H1 (cell line): ENCODE data around the gene LIPT2. TPM values are rescaled to one million over a fixed set of nuclear protein-coding genes. Genes with fewer than 3 reads are reported as not detected.

Experiments
- ASH2L ChIP-seq: fragments of 200-600, 300-600 bp; sonication (generic); IDR thresholded peaks from one replicate; pipeline ENCODE4 v1.7.1; 2017; ENCODE audit warnings: low read length
- CEBPB ChIP-seq: IDR thresholded peaks from 2 replicates; pipeline ENCODE4 v1.6.1; 2012; ENCODE audit warnings: low read depth, low read length
- CHD7 ChIP-seq: fragments of 300-600 bp; sonication (generic); IDR thresholded peaks from 2 replicates; pipeline ENCODE4 v1.7.1; 2012; ENCODE audit warnings: low read length, moderate library complexity, mild to moderate bottlenecking, inconsistent platforms; ENCODE audit not compliant: insufficient replicate concordance
- EZH2 ChIP-seq: fragments of 200-600 bp; sonication (generic); IDR thresholded peaks from 2 replicates; pipeline ENCODE4 v1.7.1; 2012; ENCODE audit warnings: low read depth, mild to moderate bottlenecking, moderate library complexity, low read length, inconsistent platforms; ENCODE audit not compliant: severe bottlenecking
- FOSL1 ChIP-seq: IDR thresholded peaks from 2 replicates; pipeline ENCODE4 v1.6.1; 2011; ENCODE audit warnings: mild to moderate bottlenecking, low read depth, low read length, moderate library complexity; ENCODE audit not compliant: insufficient read depth
- SIN3A ChIP-seq, 2 experiments: IDR thresholded peaks in 1 of 2; conservative IDR thresholded peaks in 1 of 2; 2 replicates each; pipeline ENCODE4 v1.6.1; 2011 to 2012; ENCODE audit warnings: low read length in 2 of 2, improper control_type of control experiment in 1 of 2, low read depth in 1 of 2, mild to moderate bottlenecking in 1 of 2
- SP1 ChIP-seq: IDR thresholded peaks from 2 replicates; pipeline ENCODE4 v1.6.1; 2011; ENCODE audit warnings: low read depth, low read length
- SUZ12 ChIP-seq: fragments of 200-600 bp; sonication (generic); IDR thresholded peaks from 2 replicates; pipeline ENCODE4 v1.6.1; 2012; ENCODE audit warnings: mild to moderate bottlenecking, inconsistent platforms, low read length, moderate library complexity, mixed read lengths
- TAF1 ChIP-seq: IDR thresholded peaks from 2 replicates; pipeline ENCODE4 v1.6.1; 2011; ENCODE audit warnings: mild to moderate bottlenecking, low read depth, low read length
- TBP ChIP-seq: IDR thresholded peaks from 2 replicates; pipeline ENCODE4 v1.6.1; 2011; ENCODE audit warnings: low read depth, low read length, improper control_type of control experiment
- polyA plus RNA-seq, 7 experiments: library from polyadenylated mRNA; depleted of rRNA in 3 of 7; stranded (reverse) in 5 of 7; unstranded in 2 of 7; fragments of >200 nt in 5 of 7; fragments of 200-250 nt in 2 of 7; gene quantifications; 1 replicate in 5 of 7; 2 replicates in 1 of 7; 4 replicates in 1 of 7; pipeline versions ENCODE4 v1.2.1 to v1.2.3, GENCODE V29; 2011 to 2013; ENCODE audit warnings: missing spikeins in 2 of 7, mixed read lengths in 2 of 7
- total RNA-seq: library from RNA; stranded (reverse); fragmentation: NEBNext Ultra II Directional; extraction: Animal tissue kit (Norgen Biotek cat#: 25700); gene quantifications from 2 replicates; pipeline ENCODE4 v1.2.1, GENCODE V29; 2021

LIPT2 gene
- total and polyA plus RNA-seq, 2 of the 8 experiments (the other 6 are each of a cell fraction or from before 2014, with no cell fraction given), result 6.4 to 16.7 TPM

GRCh38 chr11:74466916-74467885 lies 26.3 kb downstream of the LIPT2 start, which contains the start of gene KCNE3 (continued):
- TF ChIP-seq CHD7, result no peak
- TF ChIP-seq TBP, result no peak
- 0 out of 2 replicates have a peak, but pooled peaks have one; percentile 1 for TF ChIP-seq TAF1
- no peak for TF ChIP-seq CEBPB
- no peak for TF ChIP-seq SP1
- no peak for TF ChIP-seq SIN3A (conservative IDR thresholded peaks at IDR 0.05 in 1 of 2, IDR thresholded peaks at IDR 0.05 in 1 of 2; ENCODE audit: low read depth in 1 of 2, low read length in 2 of 2)
- TF ChIP-seq ASH2L, result peak; percentile 45
- no peak for TF ChIP-seq FOSL1
- TF ChIP-seq SUZ12, result no peak
- TF ChIP-seq EZH2, result no peak
